ENCODE results near the gene OSBPL6.

DNA sequence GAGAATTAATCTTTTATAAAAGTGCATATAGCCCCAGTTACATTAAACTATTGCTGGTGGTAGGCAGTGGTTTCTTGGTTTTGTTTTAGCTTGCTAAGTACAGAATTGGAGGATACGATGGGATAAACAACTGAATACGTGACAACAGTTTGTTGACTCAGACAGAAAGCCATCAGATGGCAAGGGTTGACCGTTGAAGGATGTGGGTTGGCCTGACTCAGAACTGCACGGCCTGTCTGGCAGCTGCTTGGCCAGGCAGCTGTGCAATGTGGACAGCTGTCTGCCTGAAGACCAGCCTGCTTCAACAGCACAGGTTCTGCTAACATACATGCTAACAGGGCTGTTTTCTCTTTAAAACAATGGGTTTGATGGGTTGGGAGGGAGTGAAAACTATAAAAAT is 210.1 kb downstream of the OSBPL6 start:
- TF ChIP-seq, protein P1, sequence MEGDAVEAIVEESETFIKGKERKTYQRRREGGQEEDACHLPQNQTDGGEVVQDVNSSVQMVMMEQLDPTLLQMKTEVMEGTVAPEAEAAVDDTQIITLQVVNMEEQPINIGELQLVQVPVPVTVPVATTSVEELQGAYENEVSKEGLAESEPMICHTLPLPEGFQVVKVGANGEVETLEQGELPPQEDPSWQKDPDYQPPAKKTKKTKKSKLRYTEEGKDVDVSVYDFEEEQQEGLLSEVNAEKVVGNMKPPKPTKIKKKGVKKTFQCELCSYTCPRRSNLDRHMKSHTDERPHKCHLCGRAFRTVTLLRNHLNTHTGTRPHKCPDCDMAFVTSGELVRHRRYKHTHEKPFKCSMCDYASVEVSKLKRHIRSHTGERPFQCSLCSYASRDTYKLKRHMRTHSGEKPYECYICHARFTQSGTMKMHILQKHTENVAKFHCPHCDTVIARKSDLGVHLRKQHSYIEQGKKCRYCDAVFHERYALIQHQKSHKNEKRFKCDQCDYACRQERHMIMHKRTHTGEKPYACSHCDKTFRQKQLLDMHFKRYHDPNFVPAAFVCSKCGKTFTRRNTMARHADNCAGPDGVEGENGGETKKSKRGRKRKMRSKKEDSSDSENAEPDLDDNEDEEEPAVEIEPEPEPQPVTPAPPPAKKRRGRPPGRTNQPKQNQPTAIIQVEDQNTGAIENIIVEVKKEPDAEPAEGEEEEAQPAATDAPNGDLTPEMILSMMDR (IDR thresholded peaks at IDR 0.05; ENCODE audit: low read depth, low read length, missing input control): no peak
- TF ChIP-seq RXRA (IDR thresholded peaks at IDR 0.05) (no peak), FOXA1 (IDR thresholded peaks at IDR 0.05) (no peak), TAF1 (conservative IDR thresholded peaks at IDR 0.05) (no peak), JUND (IDR thresholded peaks at IDR 0.05) (no peak), RAD21 (IDR thresholded peaks at IDR 0.05) (no peak), YY1 (IDR thresholded peaks at IDR 0.05) (no peak), NR2F2 (IDR thresholded peaks at IDR 0.05) (no peak), SP1 (IDR thresholded peaks at IDR 0.05) (no peak), EGR1 (IDR thresholded peaks at IDR 0.05; ENCODE audit: low read depth in 2 of 2) (no peak)
- TF ChIP-seq, protein P2, sequence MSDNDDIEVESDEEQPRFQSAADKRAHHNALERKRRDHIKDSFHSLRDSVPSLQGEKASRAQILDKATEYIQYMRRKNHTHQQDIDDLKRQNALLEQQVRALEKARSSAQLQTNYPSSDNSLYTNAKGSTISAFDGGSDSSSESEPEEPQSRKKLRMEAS (IDR thresholded peaks at IDR 0.05): no peak
- TF ChIP-seq, protein P3, sequence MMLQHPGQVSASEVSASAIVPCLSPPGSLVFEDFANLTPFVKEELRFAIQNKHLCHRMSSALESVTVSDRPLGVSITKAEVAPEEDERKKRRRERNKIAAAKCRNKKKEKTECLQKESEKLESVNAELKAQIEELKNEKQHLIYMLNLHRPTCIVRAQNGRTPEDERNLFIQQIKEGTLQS (IDR thresholded peaks at IDR 0.05): no peak

Measured in liver (tissue), 3 donors.